ENCODE measurements around the gene HRC.

GRCh38 chr19:49102303-49102702 is 52.9 kb downstream of the HRC start:
- TF ChIP-seq YY1 (IDR thresholded peaks at IDR 0.05; ENCODE audit: insufficient read depth, insufficient read length) (no peak), SUZ12 (IDR thresholded peaks at IDR 0.05; ENCODE audit: extremely low read depth, insufficient read depth, insufficient read length) (no peak), ZNF274 (IDR thresholded peaks at IDR 0.05; ENCODE audit: low read depth, low read length) (no peak)
